Keratinocyte (primary cell): ENCODE results near the gene LYZL4. TPM values are rescaled to one million over a fixed set of nuclear protein-coding genes. Genes with fewer than 3 reads are reported as not detected.
A peak's percentile ranks its signal among the peaks of the same experiment; 100 is the strongest.

Source experiments
- DNase-seq: peaks from one replicate; pipeline ENCODE4 v3.0.0-alpha.2; 2011; ENCODE audit warnings: low read depth, missing footprints, low spot score
- FAIRE-seq: peaks from 2 replicates; lab custom pipeline; 2011; peaks lifted over from hg19 to GRCh38; lab: Jason Lieb, UNC
- H2AFZ ChIP-seq: 2 replicates; pipeline ENCODE4 v1.6.0; 2012; ENCODE audit warnings: low read length, control low read depth, inconsistent platforms; ENCODE audit not compliant: control insufficient read depth
- H3K27ac ChIP-seq: 2 replicates; pipeline ENCODE4 v1.5.1; 2011; ENCODE audit warnings: low read length; ENCODE audit not compliant: control insufficient read depth, insufficient read depth
- H3K27me3 ChIP-seq: 3 replicates; pipeline ENCODE4 v1.6.0; 2011; ENCODE audit warnings: low read length; ENCODE audit not compliant: control insufficient read depth, insufficient read depth; ENCODE audit errors: extremely low read depth
- H3K36me3 ChIP-seq, 2 experiments: 2 replicates in 1 of 2; 3 replicates in 1 of 2; pipeline ENCODE4 v1.5.1; 2011; ENCODE audit warnings: low read length in 2 of 2, mild to moderate bottlenecking in 1 of 2; ENCODE audit not compliant: control insufficient read depth in 2 of 2, insufficient read depth in 2 of 2; ENCODE audit errors: extremely low read depth in 1 of 2
- H3K4me1 ChIP-seq: 3 replicates; pipeline ENCODE4 v1.5.1; 2011; ENCODE audit warnings: low read length; ENCODE audit not compliant: control insufficient read depth, insufficient read depth; ENCODE audit errors: extremely low read depth
- H3K4me2 ChIP-seq: 3 replicates; pipeline ENCODE4 v1.6.0; 2011; ENCODE audit warnings: low read depth, low read length; ENCODE audit not compliant: control insufficient read depth, insufficient read depth; ENCODE audit errors: extremely low read depth
- H3K4me3 ChIP-seq, 3 experiments: fragments of 200-600 bp in 1 of 3; sonication (generic) in 1 of 3; 2 replicates in 2 of 3; 3 replicates in 1 of 3; pipeline ENCODE4 v1.5.1; 2011 to 2016; ENCODE audit warnings: low read length in 3 of 3, mild to moderate bottlenecking in 3 of 3, control low read depth in 2 of 3, inconsistent platforms in 1 of 3, low read depth in 1 of 3, mixed read lengths in 1 of 3, mixed run types in 1 of 3, moderate library complexity in 1 of 3; ENCODE audit not compliant: control insufficient read depth in 2 of 3, insufficient read depth in 2 of 3; ENCODE audit errors: extremely low read depth in 1 of 3
- H3K79me2 ChIP-seq: 2 replicates; pipeline ENCODE4 v1.6.0; 2012; ENCODE audit warnings: low read length; ENCODE audit not compliant: control insufficient read depth, insufficient read depth
- H3K9ac ChIP-seq: 3 replicates; pipeline ENCODE4 v1.6.0; 2011; ENCODE audit warnings: low read length; ENCODE audit not compliant: control insufficient read depth, insufficient read depth; ENCODE audit errors: extremely low read depth
- H3K9me1 ChIP-seq: 3 replicates; pipeline ENCODE4 v1.6.0; 2011; ENCODE audit warnings: low read length; ENCODE audit not compliant: control insufficient read depth, insufficient read depth; ENCODE audit errors: extremely low read depth
- H3K9me3 ChIP-seq: 2 replicates; pipeline ENCODE4 v1.5.1; 2012; ENCODE audit warnings: low read depth, low read length; ENCODE audit not compliant: control insufficient read depth
- H4K20me1 ChIP-seq: 3 replicates; pipeline ENCODE4 v1.6.0; 2011; ENCODE audit warnings: low read length; ENCODE audit not compliant: control insufficient read depth, insufficient read depth; ENCODE audit errors: extremely low read depth
- EZH2 ChIP-seq: IDR thresholded peaks from one replicate; pipeline ENCODE4 v1.6.1; 2012; ENCODE audit warnings: inconsistent platforms, mild to moderate bottlenecking, low read length, moderate library complexity
- dilution Hi-C: fragments of 300-500 bp; cut with MboI; formaldehyde crosslinking; loops from one replicate; pipeline ENCODE4 v1.7.0; 2020; ENCODE audit warnings: low sequenced_read_pairs; ENCODE audit not compliant: extremely low pct_ligation_motif_present
- polyA plus RNA-seq, 5 experiments: library from polyadenylated mRNA; depleted of rRNA in 3 of 5; stranded (reverse) in 3 of 5; stranded (forward) in 1 of 5; unstranded in 1 of 5; fragments of >200 nt; gene quantifications; 1 replicate in 1 of 5; 2 replicates in 3 of 5; 3 replicates in 1 of 5; pipeline versions ENCODE4 v1.2.1 to v1.2.3, GENCODE V29; 2011 to 2012; ENCODE audit warnings: missing spikeins in 2 of 5, low read depth in 1 of 5, low replicate concordance in 1 of 5
- TF ChIP-seq, protein P1 (sequence below), 3 experiments: IDR thresholded peaks in 1 of 3; conservative IDR thresholded peaks in 1 of 3; optimal IDR thresholded peaks in 1 of 3; 2 replicates in 2 of 3; 3 replicates in 1 of 3; pipeline versions ENCODE3 to v1.5.1; 2011; ENCODE audit warnings: low read length in 3 of 3, mild to moderate bottlenecking in 3 of 3, moderate library complexity in 2 of 3, control low read depth in 1 of 3, inconsistent platforms in 1 of 3; ENCODE audit not compliant: insufficient read depth in 2 of 3; ENCODE audit errors: extremely low read depth in 1 of 3

LYZL4 gene
- polyA plus RNA-seq, 1 donor (not counting 4 experiments of a cell fraction or from before 2014, with no cell fraction given): not detected

DNA sequence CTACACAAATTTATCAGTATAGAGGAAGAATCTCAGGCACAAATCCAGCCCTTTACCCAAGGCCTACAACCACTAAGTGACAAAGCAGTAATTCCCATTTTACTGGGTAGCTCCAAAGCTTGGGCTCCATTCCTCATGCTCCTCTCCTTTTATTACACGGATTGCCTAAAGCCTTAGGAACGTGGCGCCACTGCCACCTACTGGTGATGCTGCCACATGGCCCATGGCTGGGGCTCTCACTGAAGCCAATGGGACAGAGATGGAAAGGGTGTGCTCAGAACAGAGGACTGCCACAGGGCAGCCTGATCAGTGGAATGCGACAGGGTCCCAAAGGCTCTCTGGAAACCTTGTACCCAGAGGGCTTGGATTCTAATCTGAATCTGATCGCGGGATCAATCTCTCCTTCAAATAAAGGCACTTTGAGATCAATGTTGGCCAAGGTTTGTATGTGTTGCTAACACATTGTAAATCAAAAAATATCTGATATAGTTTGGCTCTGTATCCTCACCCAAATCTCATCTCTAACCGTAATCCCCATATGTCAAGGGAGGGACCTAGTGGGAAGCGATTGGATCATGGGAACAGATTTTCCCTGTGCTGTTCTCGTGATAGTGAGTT is 33.5 kb upstream of the LYZL4 start:
- FAIRE-seq (peak; percentile 78), DNase-seq (peak; percentile 17)
- Histone ChIP-seq H3K79me2 (no peaks in the 10 kb centered on the region), H3K9ac (no peak overlapping the region), H2AFZ (no peak overlapping the region), H3K9me1 (no peaks in the 10 kb centered on the region), H3K9me3 (no peaks in the 10 kb centered on the region), H3K4me1 (no peaks in the 10 kb centered on the region), H4K20me1 (no peaks in the 10 kb centered on the region), H3K27ac (no peak overlapping the region), H3K4me2 (no peak overlapping the region), H3K27me3 (peaks cover 4% of the 10 kb centered on the region), H3K4me3 (no peak overlapping the region), H3K36me3 (no peaks in the 10 kb centered on the region)
- no peak for TF ChIP-seq EZH2
- TF ChIP-seq, protein P1, sequence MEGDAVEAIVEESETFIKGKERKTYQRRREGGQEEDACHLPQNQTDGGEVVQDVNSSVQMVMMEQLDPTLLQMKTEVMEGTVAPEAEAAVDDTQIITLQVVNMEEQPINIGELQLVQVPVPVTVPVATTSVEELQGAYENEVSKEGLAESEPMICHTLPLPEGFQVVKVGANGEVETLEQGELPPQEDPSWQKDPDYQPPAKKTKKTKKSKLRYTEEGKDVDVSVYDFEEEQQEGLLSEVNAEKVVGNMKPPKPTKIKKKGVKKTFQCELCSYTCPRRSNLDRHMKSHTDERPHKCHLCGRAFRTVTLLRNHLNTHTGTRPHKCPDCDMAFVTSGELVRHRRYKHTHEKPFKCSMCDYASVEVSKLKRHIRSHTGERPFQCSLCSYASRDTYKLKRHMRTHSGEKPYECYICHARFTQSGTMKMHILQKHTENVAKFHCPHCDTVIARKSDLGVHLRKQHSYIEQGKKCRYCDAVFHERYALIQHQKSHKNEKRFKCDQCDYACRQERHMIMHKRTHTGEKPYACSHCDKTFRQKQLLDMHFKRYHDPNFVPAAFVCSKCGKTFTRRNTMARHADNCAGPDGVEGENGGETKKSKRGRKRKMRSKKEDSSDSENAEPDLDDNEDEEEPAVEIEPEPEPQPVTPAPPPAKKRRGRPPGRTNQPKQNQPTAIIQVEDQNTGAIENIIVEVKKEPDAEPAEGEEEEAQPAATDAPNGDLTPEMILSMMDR (optimal IDR thresholded peaks at IDR 0.05 in 1 of 3, IDR thresholded peaks at IDR 0.05 in 1 of 3, conservative IDR thresholded peaks at IDR 0.05 in 1 of 3; ENCODE audit: extremely low read depth in 1 of 3, insufficient read depth in 2 of 3, low read length in 3 of 3): peak; percentile 96 to 99 (median 97)
- dilution Hi-C loops: loop anchor here (25.0 kb wide), 1 partner anchor 182 kb away; the partner anchor contains the start of gene CCK

DNA sequence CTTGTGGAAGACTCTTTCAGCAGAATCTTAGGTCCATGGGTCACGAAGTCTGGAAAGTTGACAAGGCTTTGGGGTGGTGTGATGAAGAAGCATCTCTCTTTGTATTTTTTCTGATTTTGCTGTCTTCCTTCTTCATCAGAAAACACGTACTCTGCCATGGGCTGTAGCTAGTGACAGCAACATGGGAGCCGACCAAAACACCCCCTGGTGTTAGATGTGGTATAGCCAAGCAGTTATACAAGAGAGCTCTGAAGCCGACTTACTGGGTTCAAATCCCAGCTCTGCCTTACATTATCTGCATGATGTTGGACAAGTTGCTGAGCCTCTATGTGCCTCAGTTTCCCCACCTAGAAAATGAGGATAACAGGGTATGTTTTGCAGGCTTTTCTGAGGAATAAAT is 32.9 kb upstream of the LYZL4 start:
- no peaks in the 10 kb centered on the region for H4K20me1 ChIP-seq

More for the DNA sequence above, 32.9 kb upstream of the LYZL4 start:
- Histone ChIP-seq H2AFZ (no peak overlapping the region), H3K9me3 (no peaks in the 10 kb centered on the region), H3K36me3 (no peaks in the 10 kb centered on the region), H3K9ac (no peak overlapping the region), H3K27ac (no peak overlapping the region), H3K4me2 (no peak overlapping the region), H3K9me1 (no peaks in the 10 kb centered on the region), H3K27me3 (peaks cover 4% of the 10 kb centered on the region), H3K4me3 (no peak overlapping the region), H3K4me1 (no peaks in the 10 kb centered on the region), H3K79me2 (no peaks in the 10 kb centered on the region)
- dilution Hi-C loops: loop anchor here (25.0 kb wide), 1 partner anchor 181 kb away; the partner anchor contains the start of gene CCK
- no peak for TF ChIP-seq EZH2
- TF ChIP-seq, protein P1 (optimal IDR thresholded peaks at IDR 0.05 in 1 of 3, IDR thresholded peaks at IDR 0.05 in 1 of 3, conservative IDR thresholded peaks at IDR 0.05 in 1 of 3; ENCODE audit: extremely low read depth in 1 of 3, insufficient read depth in 2 of 3, low read length in 3 of 3): no peak
- no peak for FAIRE-seq
- no peak for DNase-seq
